ENCODE data around the gene LHFPL3. TPM values are rescaled to one million over a fixed set of nuclear protein-coding genes. Genes with fewer than 3 reads are reported as not detected.

Gene LHFPL3
- total RNA-seq, 1 donor from 2014 or later, result 0.30 TPM

DNA sequence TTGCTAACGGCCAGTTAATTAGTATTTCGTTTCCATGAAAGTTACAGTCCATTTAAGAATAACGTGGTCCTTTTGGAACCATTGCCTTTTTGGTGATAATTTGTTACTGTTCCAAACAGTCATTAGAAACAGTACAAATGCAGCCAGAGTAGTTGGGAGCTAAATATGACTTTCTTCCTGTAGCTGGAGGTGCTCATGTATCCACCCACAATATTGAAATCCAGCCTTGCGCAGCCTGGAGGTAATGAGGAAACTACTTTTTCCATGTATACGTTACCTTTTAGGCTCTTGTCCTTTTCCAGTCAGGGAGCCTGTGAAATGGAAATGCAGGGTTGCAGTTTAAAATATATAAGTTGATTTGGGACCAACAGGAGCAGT is 43.6 kb downstream of the LHFPL3 start:
- Histone ChIP-seq H3K27me3 (no peaks in the 10 kb centered on the region), H3K79me2 (ENCODE audit: low read depth) (no peaks in the 10 kb centered on the region), H3F3A (ENCODE audit: low read depth) (no peaks in the 10 kb centered on the region), H3K36me3 (no peaks in the 10 kb centered on the region), H2AFZ (replicated peaks) (no peak overlapping the region), H3K27ac (no peak overlapping the region), H3K4me1 (no peaks in the 10 kb centered on the region), H3K4me3 (no peak overlapping the region), H3K4me2 (no peak overlapping the region), H3K9ac (no peak overlapping the region), H3K9me3 (ENCODE audit: low read depth) (no peaks in the 10 kb centered on the region), H4K20me1 (ENCODE audit: low read depth) (no peaks in the 10 kb centered on the region)
- no peaks in the 10 kb centered on the region for H3K9me3 Mint-ChIP-seq
- H3K27ac Mint-ChIP-seq, result no peak overlapping the region
- no peak overlapping the region for H3K4me3 Mint-ChIP-seq
- peaks cover 13% of the 10 kb centered on the region for H3K4me1 Mint-ChIP-seq
- no peaks in the 10 kb centered on the region for H3K36me3 Mint-ChIP-seq
- no peak for TF ChIP-seq EZH2 (IDR thresholded peaks at IDR 0.05)
- TF ChIP-seq, protein P1, sequence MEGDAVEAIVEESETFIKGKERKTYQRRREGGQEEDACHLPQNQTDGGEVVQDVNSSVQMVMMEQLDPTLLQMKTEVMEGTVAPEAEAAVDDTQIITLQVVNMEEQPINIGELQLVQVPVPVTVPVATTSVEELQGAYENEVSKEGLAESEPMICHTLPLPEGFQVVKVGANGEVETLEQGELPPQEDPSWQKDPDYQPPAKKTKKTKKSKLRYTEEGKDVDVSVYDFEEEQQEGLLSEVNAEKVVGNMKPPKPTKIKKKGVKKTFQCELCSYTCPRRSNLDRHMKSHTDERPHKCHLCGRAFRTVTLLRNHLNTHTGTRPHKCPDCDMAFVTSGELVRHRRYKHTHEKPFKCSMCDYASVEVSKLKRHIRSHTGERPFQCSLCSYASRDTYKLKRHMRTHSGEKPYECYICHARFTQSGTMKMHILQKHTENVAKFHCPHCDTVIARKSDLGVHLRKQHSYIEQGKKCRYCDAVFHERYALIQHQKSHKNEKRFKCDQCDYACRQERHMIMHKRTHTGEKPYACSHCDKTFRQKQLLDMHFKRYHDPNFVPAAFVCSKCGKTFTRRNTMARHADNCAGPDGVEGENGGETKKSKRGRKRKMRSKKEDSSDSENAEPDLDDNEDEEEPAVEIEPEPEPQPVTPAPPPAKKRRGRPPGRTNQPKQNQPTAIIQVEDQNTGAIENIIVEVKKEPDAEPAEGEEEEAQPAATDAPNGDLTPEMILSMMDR (IDR thresholded peaks at IDR 0.05), result no peak
- no peak for TF ChIP-seq EZH2phosphoT487 (IDR thresholded peaks at IDR 0.05)
- no peaks in the 10 kb centered on the region for H3K27me3 Mint-ChIP-seq (ENCODE audit: insufficient read depth, low read depth)
- DNase-seq (ENCODE audit: low spot score), result no peak

DNA sequence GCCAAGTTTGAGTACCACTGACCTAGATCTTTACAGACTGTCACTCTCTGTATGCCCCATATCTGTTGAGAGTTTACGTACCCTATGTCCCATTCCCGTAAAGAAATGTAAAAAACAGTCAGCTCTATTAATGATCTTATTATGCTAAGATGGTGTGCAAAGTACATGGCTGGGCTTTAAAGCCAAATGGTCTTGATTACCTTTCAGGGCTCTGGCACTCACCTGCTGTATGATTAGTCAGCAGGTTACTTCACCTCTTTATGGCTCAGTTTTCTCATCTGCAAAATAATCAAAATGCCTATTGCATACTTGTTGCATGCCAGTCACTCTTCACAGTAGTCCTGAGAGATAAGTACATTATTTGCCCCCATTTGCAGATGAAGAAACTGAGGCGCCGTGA is 54.2 kb downstream of the LHFPL3 start:
- Histone ChIP-seq H3K36me3 (no peaks in the 10 kb centered on the region), H2AFZ (replicated peaks) (no peak overlapping the region), H3K4me1 (no peaks in the 10 kb centered on the region), H3K27ac (no peak overlapping the region), H4K20me1 (ENCODE audit: low read depth) (no peaks in the 10 kb centered on the region), H3K9ac (no peak overlapping the region), H3K9me3 (ENCODE audit: low read depth) (no peaks in the 10 kb centered on the region), H3K27me3 (no peaks in the 10 kb centered on the region), H3K79me2 (ENCODE audit: low read depth) (no peaks in the 10 kb centered on the region), H3K4me2 (no peak overlapping the region), H3K4me3 (no peak overlapping the region), H3F3A (ENCODE audit: low read depth) (no peaks in the 10 kb centered on the region)
- Mint-ChIP-seq H3K36me3 (no peaks in the 10 kb centered on the region), H3K27ac (no peak overlapping the region), H3K4me1 (no peaks in the 10 kb centered on the region), H3K9me3 (peaks cover 6% of the 10 kb centered on the region), H3K27me3 (ENCODE audit: insufficient read depth, low read depth) (no peaks in the 10 kb centered on the region), H3K4me3 (no peak overlapping the region)
- TF ChIP-seq EZH2phosphoT487 (IDR thresholded peaks at IDR 0.05), result no peak
- TF ChIP-seq, protein P1 (IDR thresholded peaks at IDR 0.05), result no peak
- TF ChIP-seq EZH2 (IDR thresholded peaks at IDR 0.05), result no peak
- DNase-seq (ENCODE audit: low spot score), result no peak

DNA sequence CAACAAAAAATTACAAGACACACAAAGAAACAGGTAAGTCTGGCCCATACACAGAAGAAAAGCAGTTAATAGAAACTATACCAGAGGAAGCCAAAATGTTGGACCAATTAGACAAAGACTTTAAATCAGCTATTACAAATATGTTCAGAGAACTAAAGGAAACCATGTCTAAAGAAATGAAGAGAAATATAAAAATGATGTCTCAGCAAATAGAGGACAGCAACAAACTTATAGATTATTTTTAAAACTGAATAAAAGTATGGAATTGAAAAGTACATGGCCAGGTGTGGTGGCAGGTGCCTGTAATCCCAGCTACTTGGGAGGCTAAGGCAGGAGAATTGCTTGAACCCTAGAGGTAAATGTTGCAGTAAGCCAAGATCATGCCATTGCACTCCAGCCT is 58.5 kb downstream of the LHFPL3 start:
- Histone ChIP-seq H2AFZ (replicated peaks) (no peak overlapping the region), H4K20me1 (ENCODE audit: low read depth) (no peaks in the 10 kb centered on the region)
- H3K4me1 Mint-ChIP-seq, result no peaks in the 10 kb centered on the region

More for the DNA sequence above, 58.5 kb downstream of the LHFPL3 start:
- Histone ChIP-seq H3K4me1 (no peaks in the 10 kb centered on the region), H3K4me3 (no peak overlapping the region), H3F3A (ENCODE audit: low read depth) (no peaks in the 10 kb centered on the region), H3K36me3 (no peaks in the 10 kb centered on the region), H3K9me3 (ENCODE audit: low read depth) (peaks cover 16% of the 10 kb centered on the region), H3K27me3 (no peaks in the 10 kb centered on the region), H3K9ac (no peak overlapping the region), H3K4me2 (no peak overlapping the region), H3K79me2 (ENCODE audit: low read depth) (no peaks in the 10 kb centered on the region), H3K27ac (no peak overlapping the region)
- Mint-ChIP-seq H3K36me3 (no peaks in the 10 kb centered on the region), H3K4me3 (no peak overlapping the region), H3K27ac (no peak overlapping the region), H3K27me3 (ENCODE audit: insufficient read depth, low read depth) (peaks cover 2% of the 10 kb centered on the region), H3K9me3 (peaks cover 13% of the 10 kb centered on the region)
- no peak for DNase-seq (ENCODE audit: low spot score)
- TF ChIP-seq, protein P1 (IDR thresholded peaks at IDR 0.05), result no peak
- no peak for TF ChIP-seq EZH2 (IDR thresholded peaks at IDR 0.05)
- no peak for TF ChIP-seq EZH2phosphoT487 (IDR thresholded peaks at IDR 0.05)
